HG02973 (cell line): ENCODE results near the gene NXF2B.
"Not testable (repeated sequence)": the region's sequence is repeated elsewhere in the genome, so short reads cannot be mapped to it uniquely, and the experiment has no call there.

ENCODE experiments used
- ATAC-seq: cut with Tn5 transposase; IDR thresholded peaks from one replicate; pipeline ENCODE4 v1.9.1; 2021; ENCODE audit warnings: moderate library complexity; ENCODE audit not compliant: unreplicated experiment

Gene NXF2B, protein sequence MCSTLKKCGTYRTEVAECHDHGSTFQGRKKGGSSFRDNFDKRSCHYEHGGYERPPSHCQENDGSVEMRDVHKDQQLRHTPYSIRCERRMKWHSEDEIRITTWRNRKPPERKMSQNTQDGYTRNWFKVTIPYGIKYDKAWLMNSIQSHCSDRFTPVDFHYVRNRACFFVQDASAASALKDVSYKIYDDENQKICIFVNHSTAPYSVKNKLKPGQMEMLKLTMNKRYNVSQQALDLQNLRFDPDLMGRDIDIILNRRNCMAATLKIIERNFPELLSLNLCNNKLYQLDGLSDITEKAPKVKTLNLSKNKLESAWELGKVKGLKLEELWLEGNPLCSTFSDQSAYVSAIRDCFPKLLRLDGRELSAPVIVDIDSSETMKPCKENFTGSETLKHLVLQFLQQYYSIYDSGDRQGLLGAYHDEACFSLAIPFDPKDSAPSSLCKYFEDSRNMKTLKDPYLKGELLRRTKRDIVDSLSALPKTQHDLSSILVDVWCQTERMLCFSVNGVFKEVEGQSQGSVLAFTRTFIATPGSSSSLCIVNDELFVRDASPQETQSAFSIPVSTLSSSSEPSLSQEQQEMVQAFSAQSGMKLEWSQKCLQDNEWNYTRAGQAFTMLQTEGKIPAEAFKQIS

DNA sequence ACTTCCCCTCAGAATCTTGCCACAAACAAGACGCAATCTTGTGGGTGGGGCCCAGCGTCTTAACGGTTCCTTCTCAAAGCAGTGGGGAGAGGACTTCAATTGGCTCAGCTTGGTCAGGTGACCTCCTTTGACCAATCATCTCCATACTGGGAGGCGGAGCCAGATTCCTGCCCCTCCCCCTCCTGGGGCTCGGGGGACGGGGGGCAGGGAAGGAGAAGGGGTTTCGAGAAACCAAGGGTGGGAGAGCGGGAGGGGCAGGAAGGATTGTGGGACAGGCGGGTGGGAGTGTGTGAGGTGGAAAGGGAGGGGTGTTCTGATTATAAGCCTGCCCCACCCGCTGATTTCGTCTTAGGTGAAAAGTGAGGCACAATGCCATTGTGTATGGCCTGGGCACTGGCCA, at the start of gene NXF2B:
Gene NXF2B, minus strand, starts transcription at position 101 of the 400 bp plus-strand sequence. CDS start 59,972 bp downstream, outside the sequence.
- not testable (repeated sequence) for ATAC-seq

DNA sequence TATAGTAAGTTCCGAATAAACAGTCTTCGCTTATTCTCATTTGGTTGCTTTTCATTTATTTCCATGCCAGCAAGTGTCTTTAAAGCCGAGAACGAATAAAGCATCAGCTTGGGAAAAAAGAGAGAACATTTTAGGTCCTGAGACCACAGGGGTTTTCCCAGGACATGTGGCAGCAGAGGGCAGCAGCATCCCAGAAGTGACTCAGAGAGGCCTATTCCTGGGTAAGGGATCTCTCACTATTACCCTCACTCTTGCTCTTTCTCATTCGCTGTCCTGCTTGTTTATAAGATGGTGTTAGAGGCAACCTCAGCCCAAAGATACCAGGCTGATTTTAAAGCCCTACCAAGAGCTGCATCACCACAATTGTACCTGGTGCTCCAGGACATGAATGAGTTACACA, 39.0 kb upstream of the NXF2B start:
- not testable (repeated sequence) for ATAC-seq

DNA sequence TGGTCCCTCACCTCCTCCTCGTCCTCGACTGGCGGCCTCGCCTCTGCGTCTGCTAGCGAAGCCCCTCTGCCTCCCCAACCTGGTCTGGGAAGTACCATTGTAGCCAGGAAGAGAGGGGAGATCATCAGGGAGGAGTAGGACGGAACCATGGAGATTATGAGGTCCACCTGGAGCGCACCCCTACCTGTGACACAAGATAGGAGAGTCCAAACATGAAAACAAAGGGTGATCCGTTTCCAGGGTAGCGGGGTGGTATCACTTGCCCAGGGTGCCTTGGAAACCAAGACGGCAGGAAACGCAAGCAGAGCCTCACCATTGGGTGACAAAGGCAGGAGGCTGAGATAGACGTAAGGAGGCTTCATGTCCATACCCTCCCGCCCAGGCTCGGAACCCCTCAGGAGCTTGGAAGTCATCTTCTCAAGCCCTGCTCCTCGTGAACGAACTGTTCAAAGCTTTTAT, 32.0 kb upstream of the NXF2B start, which contains the start of gene TCP11X2:
Gene TCP11X2, minus strand, starts transcription at position 51 of the 459 bp plus-strand sequence.
- ATAC-seq: not testable (repeated sequence)

DNA sequence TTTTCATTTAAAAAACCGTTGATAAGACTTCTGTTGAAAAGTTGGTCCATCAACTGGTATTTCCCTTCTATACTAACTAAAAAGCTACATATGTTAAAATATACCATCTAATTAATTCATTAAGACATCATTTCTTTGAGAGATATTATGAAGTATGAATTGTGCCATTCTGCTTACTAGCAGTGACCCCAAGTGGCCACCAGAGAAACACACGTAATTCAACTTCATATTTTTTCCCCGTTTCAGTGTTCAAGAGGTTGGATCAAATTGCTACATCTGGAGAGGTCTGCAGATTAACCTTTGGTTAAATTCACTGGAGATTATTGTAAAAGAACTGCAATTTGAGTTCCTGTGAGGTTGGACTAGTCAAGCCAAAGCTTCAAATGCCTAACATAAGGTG, 30.4 kb upstream of the NXF2B start:
- ATAC-seq: not testable (repeated sequence)

DNA sequence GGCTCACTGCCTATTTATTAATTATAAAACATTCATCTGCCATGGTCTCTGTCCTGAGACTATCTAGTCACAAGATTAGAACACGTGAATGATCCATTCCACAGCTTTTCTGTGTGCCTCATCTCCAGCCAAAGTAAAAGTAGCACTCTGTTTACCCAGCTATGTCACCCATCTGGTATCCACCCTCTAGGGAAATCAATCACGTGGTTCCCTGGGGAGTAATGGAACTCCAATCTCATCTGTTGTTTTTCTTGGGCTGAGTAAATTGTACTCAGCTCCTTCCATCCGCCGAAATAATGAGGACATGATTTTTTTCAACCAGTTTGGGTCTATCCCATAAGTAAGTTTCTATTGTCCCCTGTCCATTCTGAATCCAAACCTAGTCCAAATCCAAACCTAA, 18.8 kb upstream of the NXF2B start:
- ATAC-seq: not testable (repeated sequence)

DNA sequence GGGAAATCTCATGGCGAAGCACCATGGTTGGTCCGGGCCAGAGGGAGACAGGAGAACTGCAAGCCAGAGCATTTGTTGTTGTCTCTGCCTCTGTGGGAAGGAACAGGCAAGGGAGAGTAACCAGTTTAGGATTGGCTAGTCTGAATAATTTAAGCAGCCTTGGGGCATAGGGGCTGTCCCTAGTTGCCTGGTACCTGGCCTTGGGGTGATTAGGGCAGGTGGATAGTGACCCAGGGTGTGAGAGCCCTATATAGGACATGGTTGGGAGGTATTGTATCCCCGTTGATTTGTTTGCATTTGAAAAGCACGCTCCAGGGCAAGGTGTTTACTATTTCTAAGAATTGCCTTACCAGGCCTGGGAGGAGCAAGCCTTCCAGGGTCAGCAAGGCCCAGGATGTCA, 25.3 kb downstream of the NXF2B start:
- ATAC-seq: not testable (repeated sequence)

DNA sequence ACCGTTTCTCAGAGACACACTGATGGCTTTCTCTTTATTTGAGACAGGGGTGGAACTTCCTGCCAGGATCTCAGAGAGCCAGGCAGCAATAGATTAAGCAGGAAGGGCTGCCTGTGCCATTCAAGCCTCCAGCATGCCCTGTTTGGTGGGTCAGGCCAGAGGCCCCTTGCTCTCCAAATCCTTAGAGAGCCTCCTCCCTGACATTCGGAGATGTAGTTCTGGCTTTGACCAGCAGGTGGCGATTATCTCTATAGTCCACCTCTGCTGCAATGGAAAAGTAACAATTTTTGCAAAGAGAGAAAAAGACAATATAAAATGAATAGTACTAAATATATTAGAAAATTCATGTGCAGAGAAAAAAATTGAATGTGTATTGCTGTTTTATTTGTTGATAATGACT, 93.9 kb downstream of the NXF2B start:
- no peak for ATAC-seq

DNA sequence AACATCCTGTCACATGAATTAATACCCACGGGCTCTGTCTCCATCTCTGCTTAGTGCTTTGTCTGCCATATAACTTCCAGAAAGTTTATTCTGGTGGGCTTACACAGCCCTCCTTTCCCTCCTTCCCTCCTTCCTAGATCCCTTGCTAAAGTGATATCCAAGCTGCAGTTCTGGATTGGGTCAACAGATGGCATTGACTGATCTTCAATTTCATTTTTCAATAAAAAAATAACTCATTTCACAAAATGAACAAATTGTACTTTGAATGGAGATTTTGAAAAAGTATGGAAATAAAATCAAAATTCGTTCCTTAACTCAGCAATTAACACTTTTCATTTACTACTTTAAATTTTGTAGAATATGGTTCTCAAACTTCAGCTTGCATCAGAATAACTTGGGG, 97.9 kb downstream of the NXF2B start:
- ATAC-seq: no peak

DNA sequence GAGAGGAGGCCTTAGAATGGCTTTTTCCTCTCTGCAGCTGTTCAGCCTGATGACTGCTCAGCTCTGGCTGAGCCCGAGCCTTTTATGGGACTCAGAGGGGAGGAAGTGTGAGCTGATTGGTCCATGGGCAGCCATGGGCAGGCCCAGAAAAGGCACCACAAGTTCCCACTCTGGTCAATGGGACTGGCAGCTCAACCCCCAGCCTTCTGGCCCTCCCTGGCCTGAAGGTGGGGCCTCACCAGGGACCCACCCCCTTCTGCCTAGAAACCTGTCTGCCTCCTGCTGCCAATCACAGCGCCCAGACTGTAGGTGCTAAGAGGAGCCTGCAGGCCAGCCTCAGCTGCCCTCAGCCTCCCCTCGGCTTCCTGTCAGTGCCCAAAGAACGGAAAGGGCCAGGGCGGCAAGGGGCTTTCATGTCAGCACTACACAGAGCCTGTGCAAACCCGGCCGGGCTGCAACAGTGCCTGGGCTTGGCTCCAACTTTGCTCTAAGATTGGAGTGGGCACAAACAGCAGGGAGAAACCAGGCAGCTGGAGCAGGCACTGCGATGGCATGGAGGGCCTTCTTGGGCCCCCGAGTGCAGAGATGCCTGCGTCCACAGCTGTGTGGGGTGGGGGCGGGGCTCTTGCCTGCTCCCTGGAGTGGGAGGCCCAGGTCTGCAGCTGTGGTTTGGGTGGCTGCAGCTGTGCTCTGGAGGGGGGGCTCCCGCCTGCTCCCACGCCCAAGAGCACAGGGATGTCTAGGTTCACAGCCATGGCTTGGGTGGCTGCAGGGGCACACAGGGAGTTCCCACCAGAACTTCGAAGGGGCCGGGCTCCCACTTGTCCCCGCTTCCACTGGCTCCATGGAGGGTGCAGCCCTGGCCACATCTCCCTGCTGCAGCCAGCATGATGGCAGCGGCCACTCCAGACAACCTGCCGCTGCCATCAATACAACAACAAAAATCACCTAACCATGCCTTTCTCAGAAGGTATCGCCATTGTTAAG, 100.2 kb downstream of the NXF2B start:
- ATAC-seq: no peak

DNA sequence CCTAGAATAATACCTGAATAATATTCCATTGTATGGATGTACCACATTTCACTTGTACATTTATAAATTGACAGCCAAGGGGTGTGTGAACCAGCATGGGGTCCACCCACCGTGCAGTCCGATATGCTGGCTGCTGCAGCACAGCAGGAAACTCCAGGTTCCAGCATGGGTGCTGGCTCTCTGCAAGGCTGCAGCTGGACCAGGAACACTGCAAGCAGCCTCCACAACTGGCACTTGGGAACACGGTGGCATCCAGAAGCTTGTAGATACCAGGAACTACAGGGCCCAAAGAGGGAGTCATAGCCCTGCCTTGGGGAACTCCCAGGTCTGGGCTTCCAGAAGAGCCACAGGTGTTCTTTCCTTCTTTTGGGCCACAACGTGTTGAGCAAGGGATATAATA, 101.6 kb downstream of the NXF2B start:
- no peak for ATAC-seq
